GM18868 (cell line): ENCODE results near the gene TOMM7.
"Not testable (repeated sequence)": the region's sequence is repeated elsewhere in the genome, so short reads cannot be mapped to it uniquely, and the experiment has no call there.

Source experiments
- ATAC-seq: cut with Tn5 transposase; IDR thresholded peaks from one replicate; pipeline ENCODE4 v1.9.1; 2021; ENCODE audit warnings: mild to moderate bottlenecking, moderate library complexity; ENCODE audit not compliant: unreplicated experiment

TOMM7 gene

GRCh38 chr7:22826593-22826992 is 3.9 kb upstream of the TOMM7 start:
- no peak for ATAC-seq

- no peak for ATAC-seq
These were observed 2.1 kb upstream of the TOMM7 start for GRCh38 chr7:22824760-22825159.

- no peak for ATAC-seq
These were observed 471 bp upstream of the TOMM7 start for GRCh38 chr7:22823142-22823497.

GRCh38 chr7:22821702-22822485 is 755 bp downstream of the TOMM7 start:
- ATAC-seq = no peak

- no peak for ATAC-seq
These were observed 3.2 kb downstream of the TOMM7 start for GRCh38 chr7:22819476-22819875.

GRCh38 chr7:22814261-22815208 is 8.1 kb downstream of the TOMM7 start:
- ATAC-seq = no peak

- ATAC-seq = no peak
These were observed 10.3 kb downstream of the TOMM7 start for GRCh38 chr7:22812353-22812752.

- ATAC-seq = no peak
These were observed 10.8 kb downstream of the TOMM7 start for GRCh38 chr7:22811746-22812280.

- ATAC-seq = no peak
These were observed 11.8 kb downstream of the TOMM7 start for GRCh38 chr7:22810843-22811242.

GRCh38 chr7:22809902-22810642 is 12.6 kb downstream of the TOMM7 start:
- no peak for ATAC-seq

- ATAC-seq = no peak
These were observed 14.5 kb downstream of the TOMM7 start for GRCh38 chr7:22808140-22808539.

GRCh38 chr7:22806752-22807151 is 15.9 kb downstream of the TOMM7 start:
- no peak for ATAC-seq

- no peak for ATAC-seq
These were observed 17.4 kb downstream of the TOMM7 start for GRCh38 chr7:22805227-22805626.

- not testable (repeated sequence) for ATAC-seq
These were observed 19.8 kb downstream of the TOMM7 start for GRCh38 chr7:22802831-22803230.

GRCh38 chr7:22802426-22802825 is 20.2 kb downstream of the TOMM7 start:
- no peak for ATAC-seq

GRCh38 chr7:22801912-22802311 is 20.7 kb downstream of the TOMM7 start:
- no peak for ATAC-seq

- ATAC-seq = no peak
These were observed 23.0 kb downstream of the TOMM7 start for GRCh38 chr7:22799633-22800032.

GRCh38 chr7:22793593-22794462 is 28.8 kb downstream of the TOMM7 start:
- ATAC-seq = no peak

- no peak for ATAC-seq
These were observed 31.2 kb downstream of the TOMM7 start for GRCh38 chr7:22791204-22792158.
